ENCODE measurements around the gene PEBP1. TPM values are rescaled to one million over a fixed set of nuclear protein-coding genes. Genes with fewer than 3 reads are reported as not detected.
A peak's percentile ranks its signal among the peaks of the same experiment; 100 is the strongest.

The PEBP1 gene
- total RNA-seq, 1 experiment from 2014 or later: 325 TPM

DNA sequence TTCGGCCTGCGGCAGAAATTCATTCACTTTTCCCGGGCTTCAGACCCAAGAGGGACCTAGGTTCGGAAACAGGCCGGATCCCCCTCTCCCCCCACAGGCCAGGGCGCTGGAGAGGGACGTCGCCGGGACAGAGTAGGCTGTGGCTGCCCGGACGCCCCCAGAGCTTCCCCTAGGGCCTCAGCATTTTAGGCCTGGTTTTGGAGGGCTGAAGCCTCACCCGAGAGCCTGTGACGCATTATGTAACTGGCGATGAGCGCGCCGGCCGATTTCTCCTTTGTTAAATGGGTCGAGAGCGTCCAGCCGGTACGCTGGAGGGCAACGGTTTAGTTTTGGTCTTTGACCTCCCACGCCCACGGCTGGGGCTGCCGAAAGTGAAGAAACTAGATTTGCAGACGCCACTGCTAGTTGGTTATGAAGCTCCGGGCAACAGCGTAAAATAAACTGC, 657 bp downstream of the PEBP1 start:
- peak; percentile 25 for DNase-seq (ENCODE audit: low spot score)

GRCh38 chr12:118137148-118137678, 1.3 kb downstream of the PEBP1 start:
- DNase-seq (ENCODE audit: low spot score): no peak

DNA sequence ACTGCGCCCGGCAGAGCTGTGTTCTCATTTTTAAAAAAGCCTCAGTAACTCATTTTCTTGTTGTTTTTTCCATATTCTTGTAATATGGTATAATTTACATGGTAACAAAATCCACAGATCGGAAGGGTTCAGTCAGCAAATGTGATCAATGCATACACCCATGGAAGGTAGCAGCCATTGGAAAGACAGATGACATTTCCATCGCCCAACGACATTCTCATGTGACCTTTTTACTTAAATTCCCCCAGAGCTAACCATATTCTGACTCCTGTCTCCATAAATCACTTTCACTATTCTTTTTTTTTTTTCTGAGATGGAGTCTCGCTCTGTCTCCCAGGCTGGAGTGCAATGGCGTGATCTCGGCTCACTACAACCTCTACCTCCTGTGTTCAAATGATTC, 4.9 kb downstream of the PEBP1 start:
- DNase-seq (ENCODE audit: low spot score): no peak

GRCh38 chr12:118144499-118144898, 8.6 kb downstream of the PEBP1 start:
- no peak for DNase-seq (ENCODE audit: low spot score)

DNA sequence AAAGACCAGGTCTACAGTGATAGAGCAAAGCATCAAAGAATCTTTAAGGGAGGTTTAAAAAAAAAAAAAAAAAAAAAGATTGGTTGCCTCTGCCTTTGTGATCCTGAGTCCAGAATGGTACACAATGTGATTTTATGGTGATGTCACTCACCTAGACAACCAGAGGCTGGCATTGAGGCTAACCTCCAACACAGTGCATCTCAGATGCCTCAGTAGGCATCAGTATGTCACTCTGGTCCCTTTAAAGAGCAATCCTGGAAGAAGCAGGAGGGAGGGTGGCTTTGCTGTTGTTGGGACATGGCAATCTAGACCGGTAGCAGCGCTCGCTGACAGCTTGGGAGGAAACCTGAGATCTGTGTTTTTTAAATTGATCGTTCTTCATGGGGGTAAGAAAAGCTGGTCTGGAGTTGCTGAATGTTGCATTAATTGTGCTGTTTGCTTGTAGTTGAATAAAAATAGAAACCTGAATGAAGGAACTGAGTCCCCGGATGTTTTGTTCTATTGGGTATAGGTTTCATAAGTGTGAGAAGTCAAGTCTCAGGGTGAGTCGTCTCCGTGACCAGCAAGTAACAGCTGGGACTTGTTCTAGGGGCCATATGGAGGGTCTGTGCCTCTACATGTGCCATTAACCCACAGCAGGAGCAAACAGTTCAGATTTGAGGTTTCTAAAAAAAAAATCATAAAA, 9.3 kb downstream of the PEBP1 start:
- DNase-seq (ENCODE audit: low spot score): no peak

- DNase-seq (ENCODE audit: low spot score): no peak
Measured at GRCh38 chr12:118145798-118146156, 9.9 kb downstream of the PEBP1 start.

DNA sequence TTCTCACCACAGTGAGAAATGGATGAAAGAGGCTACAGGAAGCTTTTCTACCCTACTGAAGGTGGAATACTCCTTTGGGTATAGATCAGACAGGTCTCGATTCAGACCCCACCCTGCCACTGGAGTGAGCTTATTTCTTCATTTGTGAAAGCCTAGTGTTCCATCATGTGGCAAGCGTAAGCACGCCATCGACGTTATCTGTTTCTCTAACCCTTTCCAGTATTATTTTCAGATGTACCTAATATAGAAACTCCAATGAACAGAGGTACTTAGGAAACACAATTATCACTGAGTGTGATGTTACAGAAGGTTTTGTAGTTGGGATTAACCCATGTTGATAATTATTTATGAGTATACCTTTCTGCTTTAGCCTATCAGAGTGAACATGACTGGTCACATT, 12.4 kb downstream of the PEBP1 start:
- DNase-seq (ENCODE audit: low spot score): no peak

DNA sequence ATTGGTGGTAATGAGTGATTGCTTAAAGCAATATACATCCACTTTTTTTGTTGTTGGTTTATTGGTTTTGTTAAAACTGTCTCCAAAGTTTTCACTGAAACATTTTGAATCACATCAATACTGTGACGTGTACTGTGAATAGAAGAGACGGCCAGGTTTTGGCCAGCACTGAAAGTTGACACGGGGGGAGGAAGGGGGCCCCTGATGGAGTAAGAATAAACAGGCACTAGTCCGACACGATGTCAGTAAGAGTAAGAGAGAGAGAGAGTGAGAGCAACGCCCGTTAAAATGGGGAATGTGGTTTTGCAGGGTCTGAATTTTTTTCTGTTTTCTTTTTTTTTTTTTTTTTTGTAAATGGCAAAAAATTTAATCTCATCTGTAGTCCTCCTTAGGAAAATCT, 14.7 kb downstream of the PEBP1 start:
- DNase-seq (ENCODE audit: low spot score): no peak

DNA sequence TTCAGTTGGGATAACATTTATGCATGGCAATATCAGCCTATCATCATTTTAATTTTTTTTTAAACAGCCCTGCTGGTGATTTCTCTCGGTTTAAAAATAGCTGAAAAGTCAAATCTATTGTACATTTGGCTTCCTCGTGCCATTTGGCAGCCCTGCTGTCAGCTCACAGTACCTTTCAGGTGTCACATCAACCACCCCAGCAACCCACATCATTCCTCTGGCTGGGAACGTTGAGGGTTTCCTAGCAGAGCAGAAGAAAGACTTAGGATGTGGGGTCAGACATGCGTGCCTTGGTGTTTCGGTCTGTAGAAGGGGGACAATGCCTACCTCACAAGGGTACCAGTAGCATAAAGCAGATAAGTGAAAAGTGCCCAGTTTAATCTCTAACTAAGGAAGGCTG, 15.8 kb downstream of the PEBP1 start:
- DNase-seq (ENCODE audit: low spot score): no peak

- DNase-seq (ENCODE audit: low spot score): no peak
Measured at GRCh38 chr12:118160536-118160935, 24.6 kb downstream of the PEBP1 start.

GRCh38 chr12:118164798-118165486, 29.0 kb downstream of the PEBP1 start:
- DNase-seq (ENCODE audit: low spot score): peak; percentile 33

DNA sequence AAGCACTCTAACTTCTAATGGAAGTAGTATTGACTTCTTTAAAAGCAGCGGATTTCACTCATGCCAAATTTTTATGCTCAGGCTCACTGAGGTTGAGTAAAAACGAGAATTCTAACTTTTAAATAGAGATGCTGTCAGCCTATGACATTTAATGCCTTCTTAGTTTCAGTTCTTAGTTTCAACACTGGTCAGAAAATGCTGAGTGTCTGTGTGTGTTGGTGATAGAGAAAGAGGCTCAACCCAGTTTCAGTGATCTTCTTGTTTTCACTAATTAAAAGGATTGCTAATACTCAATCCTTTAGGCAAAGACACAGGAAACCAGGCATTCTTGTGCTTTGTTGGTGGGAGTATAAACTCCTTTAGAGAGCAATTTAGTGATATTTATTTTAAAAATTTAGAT, 31.0 kb downstream of the PEBP1 start:
- DNase-seq (ENCODE audit: low spot score): no peak

GRCh38 chr12:118175823-118176447, 40.0 kb downstream of the PEBP1 start:
- no peak for DNase-seq (ENCODE audit: low spot score)

- DNase-seq (ENCODE audit: low spot score): no peak
Measured at GRCh38 chr12:118183155-118183554, 47.2 kb downstream of the PEBP1 start.

GRCh38 chr12:118183711-118184110, 47.8 kb downstream of the PEBP1 start:
- no peak for DNase-seq (ENCODE audit: low spot score)

GRCh38 chr12:118185602-118186397, 49.9 kb downstream of the PEBP1 start:
- DNase-seq (ENCODE audit: low spot score): no peak

GRCh38 chr12:118187751-118188435, 52.0 kb downstream of the PEBP1 start:
- no peak for DNase-seq (ENCODE audit: low spot score)

GRCh38 chr12:118188690-118189371, 52.9 kb downstream of the PEBP1 start:
- peak; percentile 9 for DNase-seq (ENCODE audit: low spot score)

DNA sequence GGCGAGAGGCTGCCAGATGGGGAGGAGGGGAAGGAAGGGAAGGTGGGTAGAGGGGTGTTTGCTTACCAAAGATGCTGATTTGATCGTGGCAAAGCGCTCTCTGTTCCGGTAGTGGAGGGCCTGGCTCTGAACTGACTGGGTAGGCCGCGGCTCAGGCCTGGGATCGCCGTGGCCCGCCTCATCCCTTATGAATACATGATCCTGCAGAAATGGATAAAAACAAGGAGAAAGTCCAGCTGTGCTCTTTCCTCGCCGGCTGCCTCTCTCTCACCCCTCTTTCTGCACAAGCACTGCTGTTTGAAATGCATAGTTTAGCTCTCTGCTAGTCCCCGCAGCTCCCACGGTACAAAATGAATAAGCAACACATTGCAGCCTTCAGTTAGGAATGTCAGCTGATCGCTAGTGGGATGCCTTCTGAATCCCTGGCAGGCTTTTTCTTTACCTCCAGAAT, 53.8 kb downstream of the PEBP1 start:
- DNase-seq (ENCODE audit: low spot score): peak; percentile 31

DNA sequence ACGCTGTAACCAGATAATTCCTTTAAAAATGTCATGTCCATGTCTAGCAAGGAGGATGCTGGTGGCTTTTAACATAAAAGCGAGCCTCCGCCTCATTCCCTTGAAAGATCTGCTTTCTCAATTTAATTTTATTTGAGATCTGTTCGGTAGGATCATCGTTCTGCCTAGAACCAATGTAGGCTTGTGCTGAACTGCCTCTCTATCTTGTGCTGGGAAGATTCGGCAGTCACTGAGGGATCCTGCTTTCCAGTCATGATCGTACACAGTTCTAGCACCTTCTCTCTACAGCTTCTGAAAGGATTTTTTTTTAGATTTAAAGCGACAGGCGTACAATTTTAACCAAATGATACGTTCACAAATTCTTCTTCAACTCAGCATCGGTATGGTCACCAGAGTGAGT, 54.3 kb downstream of the PEBP1 start:
- DNase-seq (ENCODE audit: low spot score): peak; percentile 26

GRCh38 chr12:118193477-118193876, 57.6 kb downstream of the PEBP1 start:
- no peak for DNase-seq (ENCODE audit: low spot score)
